ENCODE results near the gene GAB3.

- TF ChIP-seq CTCF (IDR thresholded peaks at IDR 0.05; ENCODE audit: insufficient read depth, low read length) (no peak), REST (IDR thresholded peaks at IDR 0.05; ENCODE audit: insufficient replicate concordance, low read depth) (no peak)
Observed at GRCh38 chrX:154719132-154719675, 31.7 kb downstream of the GAB3 start.
